Activated CD4-positive, CD25-positive, alpha-beta regulatory T cell treated with anti-CD3 and anti-CD28 coated beads, Interleukin-2, amount 50 U/mL, for 16 hours (primary cell): Measurements from ENCODE around the gene SH3RF2.
"Not testable (repeated sequence)": the region's sequence is repeated elsewhere in the genome, so short reads cannot be mapped to it uniquely, and the experiment has no call there.

Experiments
- DNase-seq: peaks from one replicate; pipeline ENCODE4 v3.0.0-alpha.2; 2020; ENCODE audit warnings: low read depth, low spot score

SH3RF2 gene

DNA sequence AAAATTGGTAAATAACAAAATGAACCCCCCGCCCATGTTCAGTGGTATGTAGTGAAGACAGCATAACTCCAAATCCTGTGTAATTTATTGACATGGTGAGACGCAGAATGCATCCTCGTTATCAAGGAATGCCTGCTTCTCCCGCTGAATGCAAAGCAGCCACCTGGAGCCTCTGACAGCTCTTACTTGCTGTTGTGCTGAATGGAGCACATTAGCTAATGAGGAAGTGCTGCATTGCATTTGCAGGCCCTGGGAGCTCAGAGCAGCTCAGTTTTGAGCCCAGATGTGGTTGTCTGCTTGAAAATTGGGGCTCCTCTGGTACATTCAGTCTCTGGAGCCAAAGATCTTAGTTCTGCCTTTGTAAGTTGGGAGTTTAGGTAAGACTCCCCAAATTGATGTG lies 140.1 kb downstream of the SH3RF2 start:
- no peak for DNase-seq

DNA sequence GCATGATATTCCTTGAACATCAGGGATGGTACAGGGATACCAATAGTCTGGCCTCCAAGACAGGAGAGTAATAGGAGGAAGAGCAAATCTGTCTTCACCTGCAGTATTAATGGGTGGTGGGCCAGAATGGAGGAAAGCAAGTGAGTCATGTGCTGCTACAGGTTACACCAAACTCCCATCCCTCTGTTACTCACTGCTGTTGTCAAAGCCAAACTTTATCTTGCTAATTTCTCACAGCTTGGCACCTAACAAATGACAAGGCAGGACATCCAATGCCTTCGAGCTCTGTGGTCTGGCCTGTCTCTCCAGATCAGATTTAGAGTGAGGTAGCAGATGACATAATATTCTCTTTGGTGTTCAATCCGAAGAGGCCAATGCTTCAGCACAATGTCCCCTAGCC lies 142.2 kb downstream of the SH3RF2 start:
- no peak for DNase-seq

DNA sequence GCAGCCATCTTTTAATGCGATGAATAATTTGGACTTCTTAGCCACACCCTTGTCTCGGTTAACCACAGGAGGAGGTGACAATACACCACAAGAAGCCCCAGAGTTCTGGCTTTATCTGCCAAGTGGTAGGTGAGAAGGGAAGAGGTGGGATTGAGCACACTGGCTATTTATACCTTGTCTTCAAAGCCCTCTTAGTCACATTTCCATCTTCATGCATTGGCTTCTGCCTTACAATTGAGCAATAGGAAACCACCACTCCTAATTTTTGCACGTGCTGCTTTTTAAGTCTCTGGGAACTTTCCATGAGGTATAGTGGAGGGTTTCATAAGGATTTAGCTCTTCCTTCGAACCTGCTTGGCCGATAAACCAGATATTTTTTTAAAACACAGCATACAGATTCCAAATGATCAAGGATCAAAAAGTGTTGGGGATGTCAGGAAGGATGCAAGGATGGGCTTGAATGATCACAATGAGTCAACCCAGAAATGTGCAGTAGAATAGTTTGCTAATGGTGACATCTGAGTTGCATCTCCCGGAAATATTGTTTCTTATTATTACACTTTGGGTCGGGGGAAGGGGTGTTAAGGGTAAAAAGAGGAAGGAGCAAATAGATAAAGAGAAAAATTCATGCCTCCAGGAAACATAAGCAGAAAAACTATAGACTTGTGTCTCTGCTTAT lies 143.5 kb downstream of the SH3RF2 start:
- DNase-seq, result no peak

DNA sequence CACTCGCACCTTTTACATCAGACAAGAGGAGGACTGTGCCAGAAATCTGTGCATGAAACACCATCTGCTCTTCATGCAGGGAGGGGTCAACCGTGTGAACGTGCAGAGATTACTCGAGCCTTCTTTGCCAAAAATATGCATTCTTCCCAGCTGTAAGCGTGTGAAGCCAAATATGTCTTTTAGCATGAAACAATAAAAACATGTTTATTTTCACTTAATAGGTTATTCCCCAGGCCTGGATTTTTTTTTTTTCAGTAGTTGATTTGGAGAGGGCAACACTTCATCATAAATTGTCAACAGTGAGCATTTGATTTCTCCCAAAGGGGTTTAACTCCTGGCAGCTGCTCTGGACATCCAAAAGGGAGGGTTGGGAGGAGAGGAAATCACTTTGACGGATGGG lies 145.2 kb downstream of the SH3RF2 start:
- DNase-seq, result no peak

DNA sequence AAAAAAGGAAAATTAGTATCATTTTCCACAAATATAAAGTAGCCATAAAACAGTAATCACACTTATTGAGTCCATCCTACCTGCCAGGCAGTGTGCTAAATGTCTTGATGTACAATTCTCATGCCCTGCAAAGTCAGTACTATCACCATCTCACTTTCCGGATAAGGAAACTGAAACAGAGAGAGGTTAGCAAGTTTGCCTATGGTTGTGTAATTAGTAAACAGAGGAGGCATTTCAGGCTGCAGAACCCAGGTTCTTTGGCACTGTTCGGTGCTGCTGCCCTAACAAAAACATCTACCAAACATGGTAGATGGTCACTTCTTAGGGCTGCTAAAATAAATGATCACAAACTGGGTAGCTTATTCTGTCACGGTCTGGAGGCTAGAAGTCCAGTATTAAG lies 146.4 kb downstream of the SH3RF2 start:
- no peak for DNase-seq

DNA sequence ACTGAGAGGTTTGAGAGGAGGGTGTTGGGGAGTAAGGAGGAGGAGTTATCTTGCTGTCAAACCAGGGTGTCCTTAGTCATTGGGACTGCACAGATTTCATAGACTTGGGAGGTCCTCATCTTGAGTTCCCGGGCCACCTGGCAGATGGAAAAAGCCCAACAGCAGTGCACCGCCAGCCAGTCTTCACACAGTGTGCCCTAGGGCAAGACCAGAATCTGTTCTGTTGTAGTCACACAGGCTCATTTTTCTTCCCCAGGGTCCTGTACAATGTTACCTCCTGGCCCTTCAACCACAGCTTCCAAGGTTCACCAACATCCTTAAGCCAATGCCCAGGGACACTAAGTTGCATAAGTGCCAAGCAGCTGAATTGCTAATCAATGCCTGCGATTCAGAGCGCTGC lies 148.0 kb downstream of the SH3RF2 start:
- no peak for DNase-seq

DNA sequence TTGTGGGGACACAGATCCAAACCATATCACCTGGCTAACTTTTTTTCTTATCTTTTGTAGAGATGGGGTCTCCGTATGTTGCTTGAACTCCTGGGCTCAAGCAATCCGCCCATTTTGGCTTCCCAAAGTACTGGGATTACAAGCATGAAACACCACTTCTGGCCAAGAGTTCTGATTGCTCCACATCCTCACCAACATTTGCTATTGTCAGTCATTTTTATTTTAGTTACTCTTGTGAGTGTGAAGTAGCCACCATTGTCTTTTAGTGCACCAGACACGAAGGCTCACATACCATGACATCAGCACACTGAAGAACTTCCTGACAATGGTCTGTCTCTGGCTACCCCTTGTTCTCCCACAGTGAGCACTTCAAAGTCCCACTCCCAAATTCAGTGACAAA lies 151.7 kb downstream of the SH3RF2 start:
- DNase-seq, result no peak

DNA sequence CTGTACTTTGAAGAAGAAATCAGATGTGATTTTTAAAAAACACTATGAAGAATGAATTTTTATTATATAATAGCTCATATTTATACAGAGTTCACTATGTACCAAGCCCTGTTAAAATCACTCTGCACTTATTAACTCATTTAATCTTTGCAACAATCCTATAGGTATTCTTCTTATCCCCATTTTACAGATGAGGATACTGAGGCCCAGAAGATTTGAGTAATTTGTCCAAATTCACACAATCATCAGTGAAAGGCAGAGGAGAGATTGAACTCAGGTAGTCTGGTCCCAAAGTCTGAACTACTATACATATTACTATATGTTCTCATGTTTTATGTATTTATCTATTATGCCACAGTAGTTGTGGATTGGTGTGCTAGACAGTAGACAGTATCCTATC lies 152.9 kb downstream of the SH3RF2 start:
- no peak for DNase-seq

DNA sequence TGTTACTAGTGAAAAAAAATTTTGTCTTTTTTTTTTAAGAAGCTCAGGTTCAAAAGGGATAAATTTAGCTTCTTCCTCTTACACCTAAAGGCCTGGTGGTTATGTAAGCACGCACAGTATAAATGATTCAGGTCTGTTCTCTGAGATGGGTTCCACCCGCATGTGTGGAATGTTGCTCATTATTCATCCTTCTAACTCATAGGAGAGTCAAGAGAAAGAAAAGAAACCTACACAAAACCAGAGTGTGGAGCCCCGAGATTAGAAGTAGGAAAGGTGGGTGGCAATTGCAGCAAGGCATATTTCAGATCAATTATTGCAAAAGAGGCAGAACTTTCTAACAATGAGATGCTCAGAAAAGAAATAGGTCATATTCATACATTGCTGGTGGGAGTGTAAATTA lies 155.5 kb downstream of the SH3RF2 start:
- DNase-seq, result no peak

DNA sequence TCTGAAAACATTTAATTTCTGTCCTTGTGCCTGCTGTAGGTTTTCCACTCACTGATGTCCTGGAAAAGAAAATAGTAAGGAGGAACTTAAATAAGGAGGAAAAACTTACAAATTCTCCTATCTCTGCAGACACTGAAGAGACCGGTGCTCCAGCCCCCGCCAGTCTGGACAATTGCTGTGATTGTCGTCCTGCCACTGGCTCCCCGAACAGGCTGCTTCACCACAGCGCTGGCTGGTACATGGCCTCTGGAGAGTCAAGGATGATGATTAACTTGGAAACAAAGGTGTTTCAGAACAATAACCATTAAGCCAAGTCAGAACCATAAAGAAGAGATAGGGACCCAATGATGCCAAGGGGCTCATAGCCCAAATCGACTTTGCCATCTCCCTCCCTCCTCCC lies 161.7 kb downstream of the SH3RF2 start:
- no peak for DNase-seq

DNA sequence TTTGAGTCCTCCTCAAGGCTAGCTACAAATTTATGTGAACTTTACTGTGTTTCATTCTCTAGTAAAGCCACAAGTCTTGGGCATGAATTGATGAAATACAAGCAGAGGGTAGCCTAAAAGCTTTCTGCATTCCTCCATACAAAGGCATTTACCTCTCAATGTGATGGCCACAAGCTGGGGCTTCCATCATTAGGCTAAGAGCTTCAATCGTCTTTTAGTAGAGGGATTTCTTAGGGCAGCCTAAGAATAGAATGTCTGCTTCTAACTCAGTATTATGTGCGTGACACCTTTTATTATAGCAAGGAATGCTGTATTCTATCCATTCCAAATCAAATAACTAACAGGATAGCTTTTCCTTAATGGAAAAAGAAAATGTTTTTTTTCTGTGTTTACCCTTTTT lies 165.3 kb downstream of the SH3RF2 start:
- no peak for DNase-seq

DNA sequence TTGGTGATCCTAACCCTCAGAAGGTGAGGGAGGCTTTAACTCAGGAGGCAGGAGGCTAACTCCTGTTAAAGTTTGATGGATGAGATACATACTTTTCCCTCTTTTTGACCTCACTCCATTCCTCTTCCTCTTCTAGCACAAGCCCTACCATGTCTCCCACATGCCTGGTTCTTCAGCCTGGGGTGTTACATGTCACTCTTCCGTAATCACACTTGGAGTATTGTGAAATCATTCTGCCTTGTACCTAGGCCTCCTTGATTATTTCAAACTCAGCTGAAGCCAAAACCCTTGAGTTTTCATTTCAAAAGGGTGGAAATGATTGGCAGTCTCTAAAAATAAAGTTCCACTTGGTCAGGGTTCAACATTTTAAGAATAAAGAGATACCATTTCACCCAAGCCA lies 167.2 kb downstream of the SH3RF2 start:
- DNase-seq, result no peak

DNA sequence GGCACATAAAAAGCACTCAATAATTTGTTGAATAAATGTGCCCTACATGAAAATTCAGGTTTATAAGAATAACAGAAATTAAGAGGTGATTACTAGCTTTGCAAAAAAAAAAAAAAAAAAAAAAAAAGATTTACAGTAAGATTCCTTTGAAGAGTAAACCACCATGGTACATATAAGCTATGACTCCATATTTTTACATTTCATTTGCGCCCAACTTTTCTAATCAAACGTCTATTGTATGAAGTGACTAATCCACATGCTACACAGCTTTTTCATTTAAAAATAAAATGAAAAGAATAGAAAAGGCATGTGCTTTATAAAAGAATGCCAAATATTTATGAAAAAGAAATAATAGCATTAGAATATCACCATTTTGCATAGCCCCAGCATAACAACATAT lies 169.1 kb downstream of the SH3RF2 start, which contains the start of gene PLAC8L1:
TSS of gene PLAC8L1 (minus strand) at position 101 of the 400 bp plus-strand sequence. CDS start 1,266 bp downstream, outside the sequence.
- DNase-seq, result no peak

DNA sequence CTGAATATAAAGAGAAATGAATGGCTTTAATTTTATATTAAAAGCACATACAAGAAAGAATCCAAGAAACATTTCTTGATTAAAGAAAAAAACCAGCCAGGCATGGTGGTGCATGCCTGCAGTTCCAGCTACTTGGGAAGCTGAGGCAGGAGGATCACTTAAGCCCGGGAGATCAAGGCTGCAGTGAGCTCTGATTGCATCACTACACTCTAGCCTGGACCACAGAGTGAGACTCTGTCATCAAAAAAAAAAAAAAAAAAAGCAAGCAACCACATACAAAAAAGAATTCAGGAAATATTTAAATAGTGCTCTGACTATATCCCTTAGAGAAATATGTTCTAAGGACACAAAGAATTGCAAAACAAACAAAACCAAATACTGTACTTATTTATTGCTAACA lies 171.5 kb downstream of the SH3RF2 start:
- no peak for DNase-seq

DNA sequence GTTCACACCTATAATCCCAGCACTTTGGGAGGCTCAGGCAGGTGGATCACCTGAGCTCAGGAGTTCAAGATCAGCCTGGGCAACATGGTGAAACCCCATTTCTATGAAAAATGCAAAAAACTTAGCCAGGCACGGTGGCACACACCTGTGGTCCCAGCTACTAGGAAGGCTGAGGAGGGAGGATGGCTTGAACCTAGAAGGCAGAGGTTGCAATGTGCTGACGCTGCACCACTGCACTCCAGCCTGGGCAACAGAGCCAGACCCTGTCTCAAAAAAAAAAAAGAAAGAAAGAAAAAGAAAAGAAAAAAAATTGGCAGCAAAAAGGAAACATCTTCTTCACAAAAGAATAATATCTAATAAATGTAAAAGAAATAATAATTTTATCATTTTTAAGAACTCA lies 172.5 kb downstream of the SH3RF2 start:
- not testable (repeated sequence) for DNase-seq

DNA sequence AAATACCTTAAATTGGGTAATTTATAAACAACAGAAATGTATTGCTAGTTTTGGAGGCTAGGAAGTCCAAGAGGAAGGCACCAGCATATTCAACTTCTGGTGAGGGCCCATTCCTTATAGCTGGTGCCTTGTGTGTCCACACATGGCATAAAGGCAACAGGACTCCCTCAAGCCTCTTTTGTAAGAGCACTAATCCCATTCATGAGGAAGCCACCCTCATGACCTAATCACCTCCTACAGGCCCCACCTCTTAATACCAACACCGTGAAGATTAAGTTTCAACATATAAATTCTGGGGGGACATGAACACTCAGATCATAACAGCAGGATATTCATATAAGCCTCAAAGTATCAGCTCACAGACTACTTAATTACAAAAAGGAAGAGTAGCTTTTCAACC lies 173.0 kb downstream of the SH3RF2 start:
- DNase-seq, result no peak

DNA sequence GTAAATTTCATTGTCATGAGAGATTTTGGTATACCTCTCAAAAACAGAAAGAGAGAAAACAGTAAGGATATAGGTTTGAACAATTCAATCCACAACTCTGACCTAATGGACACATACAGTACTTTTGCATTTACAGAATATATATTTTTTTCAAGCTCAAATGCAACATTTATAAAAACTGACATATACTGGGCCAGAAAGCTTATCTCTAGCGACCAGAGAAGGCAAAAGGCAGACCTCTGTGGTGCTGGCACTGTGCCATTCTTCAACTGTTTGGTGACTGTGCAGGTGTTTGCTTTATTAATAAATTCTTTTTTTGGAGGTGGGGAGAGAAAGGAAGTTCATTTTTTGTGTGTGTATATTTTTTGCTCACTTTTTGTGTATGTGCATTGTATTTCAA lies 175.0 kb downstream of the SH3RF2 start:
- DNase-seq, result no peak

DNA sequence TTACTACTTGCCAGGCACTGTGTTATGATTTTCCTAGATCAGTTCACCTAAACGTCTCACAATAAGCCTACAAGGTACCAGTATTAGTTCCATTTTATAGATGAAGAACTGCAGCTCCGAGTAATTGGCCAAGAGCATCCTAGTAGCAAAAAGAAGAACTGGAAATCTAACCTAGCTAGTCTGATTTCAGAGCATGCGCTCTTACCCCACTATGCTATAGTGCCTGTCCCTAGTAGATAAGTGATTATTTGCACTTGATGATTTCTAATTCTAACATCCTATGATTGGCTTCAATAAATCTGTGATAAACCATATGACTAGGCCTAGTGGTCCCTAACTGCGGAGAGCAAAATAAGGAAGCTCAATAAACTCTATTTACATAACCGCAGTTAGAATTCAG lies 176.1 kb downstream of the SH3RF2 start:
- no peak for DNase-seq
